Measurements from ENCODE around the gene SNX24. TPM values are rescaled to one million over a fixed set of nuclear protein-coding genes. Genes with fewer than 3 reads are reported as not detected.
"Not testable (repeated sequence)": the region's sequence is repeated elsewhere in the genome, so short reads cannot be mapped to it uniquely, and the experiment has no call there.

The SNX24 gene
- total RNA-seq, 1 experiment from 2014 or later = 13.9 TPM

- H3K27me3 ChIP-seq (ENCODE audit: insufficient read depth, low read length) = no peaks in the 10 kb centered on the region
- no peak overlapping the region; a peak in 1 of 7 replicates for H3K27ac Mint-ChIP-seq
- WGBS (ENCODE audit: extremely low coverage, insufficient read length, low lambda C conversion rate) = no CpG with 5 or more reads among the region's 1 CpG
- no peak overlapping the region for H3K23ac ChIP-seq (ENCODE audit: insufficient read length, low read depth, low read length)
- H4K91ac ChIP-seq (ENCODE audit: insufficient read length, low read depth, low read length) = no peak overlapping the region
- DNase-seq = no peak
- H3K27ac ChIP-seq (ENCODE audit: insufficient read length, low read depth, low read length) = no peak overlapping the region
- H2BK15ac ChIP-seq (ENCODE audit: low read depth, low read length) = no peak overlapping the region
- H3K14ac ChIP-seq (ENCODE audit: insufficient read depth, low read length) = no peak overlapping the region
- peaks cover 20 to 22% of the 10 kb centered on the region in 2 experiments for H3K4me1 Mint-ChIP-seq
- H3K4me2 ChIP-seq (ENCODE audit: insufficient read depth, insufficient read length, low read length) = no peak overlapping the region
- H3K56ac ChIP-seq (ENCODE audit: insufficient read length, low read depth, low read length) = no peak overlapping the region
- no peak overlapping the region for H2AFZ ChIP-seq (ENCODE audit: low read length)
- H3K9me3 ChIP-seq (ENCODE audit: control insufficient read depth, low read depth, low read length) = no peaks in the 10 kb centered on the region
- H2AK5ac ChIP-seq (ENCODE audit: insufficient read length, low read length) = no peak overlapping the region
- H2BK12ac ChIP-seq (ENCODE audit: insufficient read length, low read depth, low read length) = no peak overlapping the region
- H3K4me1 ChIP-seq (ENCODE audit: insufficient read depth, low read length) = 0 out of 2 replicates have a peak, but pooled peaks cover 2% of the 10 kb centered on the region
- H2BK120ac ChIP-seq (ENCODE audit: low read depth, low read length, poor library complexity, severe bottlenecking) = no peak overlapping the region
- no peak overlapping the region for H4K8ac ChIP-seq (replicated peaks; ENCODE audit: insufficient read length, low read depth, low read length)
- no peak overlapping the region for H3K18ac ChIP-seq (ENCODE audit: insufficient read length, low read depth, low read length)
- TF ChIP-seq CTCF (conservative IDR thresholded peaks at IDR 0.05) = no peak
- H3K4ac ChIP-seq (ENCODE audit: low read depth, low read length) = no peak overlapping the region
- H3K79me2 ChIP-seq (ENCODE audit: insufficient read depth, low read length) = no peaks in the 10 kb centered on the region
- H2BK20ac ChIP-seq (ENCODE audit: low read depth, low read length, poor library complexity, severe bottlenecking) = no peak overlapping the region
- H3K23me2 ChIP-seq (ENCODE audit: insufficient read length, low read depth, low read length, poor library complexity, severe bottlenecking) = peaks cover 4% of the 10 kb centered on the region
- peaks cover 1% of the 10 kb centered on the region for H3K27me3 Mint-ChIP-seq (ENCODE audit: low read depth)
- H3K9ac ChIP-seq (ENCODE audit: extremely low read depth, insufficient read length, low read length) = no peak overlapping the region
- no peaks in the 10 kb centered on the region; a peak in 1 of 5 replicates for H3K9me3 Mint-ChIP-seq
- no peaks in the 10 kb centered on the region for H4K20me1 ChIP-seq (ENCODE audit: control insufficient read depth, insufficient read depth, insufficient read length)
- H3T11ph ChIP-seq (ENCODE audit: low read length) = no peak overlapping the region
- no peaks in the 10 kb centered on the region for H3K79me1 ChIP-seq (ENCODE audit: insufficient read depth, low read depth, low read length, poor library complexity, severe bottlenecking)
- H4K5ac ChIP-seq (ENCODE audit: insufficient read length, low read depth, low read length) = no peak overlapping the region
- H3K4me3 Mint-ChIP-seq = no peak overlapping the region
- no peak overlapping the region for H2BK5ac ChIP-seq (ENCODE audit: insufficient read length, low read length)
- peaks cover 0 to 4% (median 0%) of the 10 kb centered on the region in 3 experiments; a peak in 2 of 7 replicates for H3K36me3 Mint-ChIP-seq (ENCODE audit: insufficient read depth in 1 of 3, low read depth in 3 of 3)
Observed at GRCh38 chr5:122849771-122850170, 4.4 kb downstream of the SNX24 start.

GRCh38 chr5:122857538-122857937 lies 12.1 kb downstream of the SNX24 start:
- DNase-seq; H3K56ac ChIP-seq (ENCODE audit: insufficient read length, low read depth, low read length); H3K9me3 ChIP-seq (ENCODE audit: control insufficient read depth, low read depth, low read length); H3K23me2 ChIP-seq (ENCODE audit: insufficient read length, low read depth, low read length, poor library complexity, severe bottlenecking); H3K18ac ChIP-seq (ENCODE audit: insufficient read length, low read depth, low read length); H3K27ac Mint-ChIP-seq; H4K5ac ChIP-seq (ENCODE audit: insufficient read length, low read depth, low read length); H3K27ac ChIP-seq (ENCODE audit: insufficient read length, low read depth, low read length); H3K79me2 ChIP-seq (ENCODE audit: insufficient read depth, low read length); H3K4ac ChIP-seq (ENCODE audit: low read depth, low read length); H3K4me2 ChIP-seq (ENCODE audit: insufficient read depth, insufficient read length, low read length); H3K14ac ChIP-seq (ENCODE audit: insufficient read depth, low read length); H4K91ac ChIP-seq (ENCODE audit: insufficient read length, low read depth, low read length); H2BK5ac ChIP-seq (ENCODE audit: insufficient read length, low read length); H2AFZ ChIP-seq (ENCODE audit: low read length); H3K23ac ChIP-seq (ENCODE audit: insufficient read length, low read depth, low read length); H4K20me1 ChIP-seq (ENCODE audit: control insufficient read depth, insufficient read depth, insufficient read length); H2BK12ac ChIP-seq (ENCODE audit: insufficient read length, low read depth, low read length); H3K4me3 Mint-ChIP-seq; H3T11ph ChIP-seq (ENCODE audit: low read length); H3K27me3 Mint-ChIP-seq (ENCODE audit: low read depth); H3K9me3 Mint-ChIP-seq; H2BK120ac ChIP-seq (ENCODE audit: low read depth, low read length, poor library complexity, severe bottlenecking); H3K79me1 ChIP-seq (ENCODE audit: insufficient read depth, low read depth, low read length, poor library complexity, severe bottlenecking); H2BK15ac ChIP-seq (ENCODE audit: low read depth, low read length); H4K8ac ChIP-seq (replicated peaks; ENCODE audit: insufficient read length, low read depth, low read length); H3K4me1 ChIP-seq (ENCODE audit: insufficient read depth, low read length); H2BK20ac ChIP-seq (ENCODE audit: low read depth, low read length, poor library complexity, severe bottlenecking); H2AK5ac ChIP-seq (ENCODE audit: insufficient read length, low read length); H3K27me3 ChIP-seq (ENCODE audit: insufficient read depth, low read length); H3K9ac ChIP-seq (ENCODE audit: extremely low read depth, insufficient read length, low read length): not testable (repeated sequence)
- peaks cover 4 to 12% (median 5%) of the 10 kb centered on the region in 3 experiments; a peak in 5 of 7 replicates for H3K36me3 Mint-ChIP-seq (ENCODE audit: insufficient read depth in 1 of 3, low read depth in 3 of 3)
- peaks cover 25% of the 10 kb centered on the region in 2 experiments for H3K4me1 Mint-ChIP-seq
- no CpG with 5 or more reads among the region's 8 CpGs for WGBS (ENCODE audit: extremely low coverage, insufficient read length, low lambda C conversion rate)
